Left ventricle myocardium superior (tissue), 1 donor: ENCODE results near the gene HIBCH. TPM values are rescaled to one million over a fixed set of nuclear protein-coding genes. Genes with fewer than 3 reads are reported as not detected.
"Not testable (repeated sequence)": the region's sequence is repeated elsewhere in the genome, so short reads cannot be mapped to it uniquely, and the experiment has no call there.

Experiments used
- ATAC-seq: fragments of 200-7000 bp; cut with Tn5 transposase; one replicate; pipeline ENCODE4 v1.9.1; 2020; ENCODE audit warnings: mild to moderate bottlenecking, moderate library complexity
- DNase-seq: peaks from one replicate; pipeline ENCODE4 v3.0.0-alpha.2; 2020
- intact Hi-C: fragments of 100-400 bp; cut with micrococcal nuclease; formaldehyde crosslinking; loops from one replicate; pipeline ENCODE4 v1.11.0; 2022
- total RNA-seq: library from RNA; stranded (reverse); fragmentation: NEBNext Ultra II Directional; extraction: Animal tissue kit (Norgen Biotek cat#: 25700); gene quantifications from one replicate; pipeline ENCODE4 v1.2.1, GENCODE V29; 2021
- donor health status: DM: no; HTN: yes; CAD: no; lungs with severe emphysema.

Gene HIBCH
- total RNA-seq, 1 donor from 2014 or later, result 24.2 TPM

DNA sequence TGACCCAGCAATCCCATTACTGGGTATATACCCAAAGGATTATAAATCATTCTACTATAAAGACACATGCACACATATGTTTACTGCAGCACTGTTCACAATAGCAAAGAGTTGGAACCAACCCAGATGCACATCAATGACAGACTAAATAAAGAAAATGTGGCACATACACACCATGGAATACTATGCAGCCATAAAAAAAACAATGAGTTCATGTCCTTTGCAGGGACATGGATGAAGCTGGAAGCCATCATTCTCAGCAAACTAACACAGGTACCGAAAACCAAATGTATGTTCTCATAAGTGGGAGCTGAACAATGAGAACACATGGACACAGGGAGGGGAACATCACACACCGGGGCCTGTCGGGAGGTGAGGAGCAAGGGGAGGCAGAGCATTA, 49.9 kb downstream of the HIBCH start:
- ATAC-seq, DNase-seq, intact Hi-C loops: not testable (repeated sequence)

DNA sequence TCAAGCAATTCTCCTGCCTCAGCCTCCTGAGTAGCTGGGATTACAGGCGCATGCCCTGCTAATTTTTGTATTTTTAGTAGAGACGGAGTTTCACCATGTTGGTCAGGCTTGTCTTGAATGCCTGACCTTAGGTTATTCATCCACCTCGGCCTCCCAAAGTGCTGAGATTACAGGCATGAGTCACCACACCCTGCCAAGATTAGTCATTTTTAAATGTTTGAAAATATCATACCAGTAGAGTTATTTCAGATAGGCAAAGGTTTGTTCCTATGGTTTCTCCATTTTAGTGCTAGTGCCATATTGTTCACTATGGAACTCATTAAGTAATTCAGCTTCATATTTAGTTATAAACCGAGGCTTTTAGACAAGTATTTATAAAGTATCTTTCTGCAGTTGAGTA, 52.3 kb downstream of the HIBCH start:
- DNase-seq (no peak), ATAC-seq (no peak)
- intact Hi-C loops, result no loop called here

- intact Hi-C loops, result no loop called here
- no peak for ATAC-seq
- DNase-seq, result no peak
These were observed 53.3 kb downstream of the HIBCH start for GRCh38 chr2:190266314-190266713.

GRCh38 chr2:190261851-190262250, 57.8 kb downstream of the HIBCH start:
- intact Hi-C loops, result no loop called here
- DNase-seq (no peak), ATAC-seq (peak; percentile 70)

GRCh38 chr2:190256087-190256486, 63.5 kb downstream of the HIBCH start:
- intact Hi-C loops, result no loop called here
- no peak for DNase-seq
- no peak for ATAC-seq

GRCh38 chr2:190255676-190256075, 64.0 kb downstream of the HIBCH start:
- intact Hi-C loops, result no loop called here
- no peak for ATAC-seq
- DNase-seq, result no peak

DNA sequence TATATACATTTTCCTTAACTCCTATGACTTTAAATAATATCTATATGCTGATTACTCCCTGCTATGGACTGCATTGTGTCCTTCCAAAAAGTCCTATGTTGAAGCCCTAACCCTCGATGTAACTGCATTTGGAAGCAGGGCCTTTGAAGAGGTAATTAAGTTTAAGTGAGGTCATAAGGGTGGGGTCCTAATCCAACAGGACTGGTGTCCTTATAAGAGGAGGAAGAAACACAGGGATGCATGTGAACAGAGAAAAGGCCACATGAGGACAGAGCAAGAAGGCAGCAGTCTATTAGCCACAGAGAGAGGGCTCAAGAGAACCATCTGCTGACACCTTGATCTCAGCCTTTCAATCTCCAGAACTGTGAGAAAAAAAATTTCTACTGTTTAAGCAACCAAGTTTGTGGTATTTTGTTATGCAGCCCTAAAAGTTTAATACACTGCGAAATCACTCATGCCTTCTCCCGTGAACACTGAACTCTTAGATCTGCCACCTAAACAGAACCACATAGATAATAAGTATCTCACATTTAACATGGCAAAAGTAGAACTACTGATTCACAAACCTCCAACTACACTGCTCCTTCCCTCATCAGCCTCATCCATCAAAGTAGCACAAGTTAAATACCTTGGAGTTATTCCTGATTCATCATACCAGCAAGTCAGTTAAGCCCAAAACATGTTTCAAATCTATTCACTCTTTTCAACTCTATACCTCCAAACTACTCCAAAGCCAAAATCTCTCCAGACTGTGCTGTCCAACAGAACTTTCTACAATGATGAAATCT, 65.4 kb downstream of the HIBCH start:
- no peak for DNase-seq
- ATAC-seq, result no peak
- intact Hi-C loops, result no loop called here

GRCh38 chr2:190250421-190250820, 69.2 kb downstream of the HIBCH start:
- DNase-seq (no peak), ATAC-seq (no peak)
- intact Hi-C loops, result no loop called here

DNA sequence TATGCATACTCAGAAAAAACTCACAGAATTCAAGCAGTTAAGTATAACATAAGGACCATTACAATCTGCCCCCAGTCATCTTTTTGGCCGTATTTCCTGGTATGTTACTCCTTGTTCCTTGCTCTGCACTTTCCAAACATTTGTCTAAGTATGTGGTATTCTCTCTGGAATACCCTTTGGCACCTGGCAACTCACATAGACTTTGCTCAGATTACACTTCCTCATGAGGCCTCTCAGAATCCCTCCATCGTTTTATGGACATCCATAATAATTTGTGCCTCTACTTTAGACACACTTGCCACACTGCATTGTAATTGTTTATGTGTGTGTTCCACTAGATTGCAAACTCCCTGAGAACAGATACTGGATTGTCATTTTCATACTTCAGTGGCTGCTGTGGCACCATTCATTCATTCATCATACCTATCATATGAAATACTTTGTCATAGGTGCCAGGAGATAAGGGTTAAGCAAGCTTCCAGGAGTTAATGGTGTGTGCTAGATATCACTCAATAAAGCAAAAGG, 84.0 kb downstream of the HIBCH start:
- intact Hi-C loops, result no loop called here
- ATAC-seq (no peak), DNase-seq (no peak)

DNA sequence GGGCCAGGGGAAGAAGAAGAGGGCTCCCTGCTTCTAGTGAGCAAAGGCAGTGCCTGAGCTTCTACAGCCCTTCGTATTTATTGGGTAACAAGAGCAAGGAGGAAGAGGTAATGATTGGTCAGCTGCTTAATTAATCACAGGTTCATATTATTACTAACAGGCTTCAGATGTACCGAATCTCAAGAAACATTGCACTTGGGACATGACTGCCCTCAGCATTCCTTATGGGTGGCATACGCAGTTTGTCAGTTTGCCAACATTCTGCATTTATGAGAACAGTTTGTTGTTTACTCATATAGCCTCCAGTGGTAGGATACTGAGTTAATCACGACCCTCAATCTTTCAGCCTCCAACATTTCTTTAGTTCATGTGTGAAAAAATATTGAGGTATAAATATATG, 84.5 kb downstream of the HIBCH start:
- DNase-seq (no peak), ATAC-seq (no peak)
- intact Hi-C loops, result no loop called here

GRCh38 chr2:190223989-190224388, 95.6 kb downstream of the HIBCH start:
- ATAC-seq, DNase-seq, intact Hi-C loops: not testable (repeated sequence)

- intact Hi-C loops, result not testable (repeated sequence)
These were observed 96.9 kb downstream of the HIBCH start for GRCh38 chr2:190222745-190223144.

DNA sequence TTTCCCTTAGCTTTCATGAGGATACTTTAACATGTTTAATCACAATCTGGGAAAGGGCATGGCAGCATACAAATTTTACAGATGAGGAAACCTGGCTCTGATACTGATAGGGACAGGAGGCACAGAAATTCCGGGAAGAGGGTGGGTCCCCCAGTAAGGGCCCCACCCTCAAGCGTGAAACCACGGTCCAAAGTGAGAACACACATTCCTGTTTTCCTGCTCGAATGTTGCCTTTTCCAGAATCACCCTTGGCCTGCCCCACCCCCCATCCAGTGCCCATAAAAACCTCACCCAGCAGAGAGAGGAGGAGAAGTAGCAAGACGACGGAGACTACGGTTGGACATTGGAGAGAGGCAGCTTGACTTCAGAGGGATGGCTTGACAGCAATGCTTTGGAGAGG, 98.2 kb downstream of the HIBCH start:
- no peak for DNase-seq
- ATAC-seq, result no peak
- intact Hi-C loops, result no loop called here

More at GRCh38 chr2:190222745-190223144, 96.9 kb downstream of the HIBCH start:
- DNase-seq, ATAC-seq: not testable (repeated sequence)

DNA sequence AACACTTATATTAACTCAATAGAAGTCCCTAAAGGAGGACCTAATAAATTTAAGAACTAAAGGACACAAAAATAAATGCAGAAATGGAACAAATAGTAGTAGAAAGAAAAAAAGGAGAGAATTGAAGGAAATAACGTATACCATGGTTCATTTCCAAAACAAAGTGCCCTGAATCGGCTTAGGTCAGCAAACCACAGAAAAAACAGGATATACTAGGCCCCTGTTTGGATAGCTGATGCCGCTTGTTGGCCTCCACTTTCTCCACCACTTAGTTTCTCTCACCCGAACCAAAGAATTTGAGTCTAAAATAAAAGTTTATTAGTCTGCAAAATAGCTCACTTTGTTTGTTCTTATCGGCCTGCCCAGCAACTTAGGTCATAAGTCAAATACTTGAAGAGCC, 100.4 kb downstream of the HIBCH start:
- intact Hi-C loops, result no loop called here
- ATAC-seq, result no peak
- DNase-seq, result no peak

DNA sequence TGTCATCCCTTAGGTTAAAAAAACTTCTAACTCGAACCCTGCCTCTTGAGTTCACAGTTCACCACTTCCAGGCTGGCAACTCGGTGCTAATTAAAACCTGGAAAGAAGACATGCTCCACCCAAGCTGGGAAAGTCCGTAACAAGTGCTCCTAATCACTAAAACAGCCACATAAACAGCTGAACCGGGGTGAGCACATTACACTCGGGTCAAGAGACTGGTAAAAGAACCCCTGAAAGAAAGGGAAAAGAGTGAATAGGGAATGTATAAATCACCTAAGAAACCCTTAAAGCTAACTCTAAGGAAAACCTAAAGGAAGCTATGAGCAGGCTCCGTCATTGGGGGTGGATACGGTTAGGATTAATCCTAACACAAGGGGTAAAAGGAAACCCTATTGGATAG, 102.0 kb downstream of the HIBCH start:
- DNase-seq (no peak), ATAC-seq (no peak)
- intact Hi-C loops, result no loop called here

DNA sequence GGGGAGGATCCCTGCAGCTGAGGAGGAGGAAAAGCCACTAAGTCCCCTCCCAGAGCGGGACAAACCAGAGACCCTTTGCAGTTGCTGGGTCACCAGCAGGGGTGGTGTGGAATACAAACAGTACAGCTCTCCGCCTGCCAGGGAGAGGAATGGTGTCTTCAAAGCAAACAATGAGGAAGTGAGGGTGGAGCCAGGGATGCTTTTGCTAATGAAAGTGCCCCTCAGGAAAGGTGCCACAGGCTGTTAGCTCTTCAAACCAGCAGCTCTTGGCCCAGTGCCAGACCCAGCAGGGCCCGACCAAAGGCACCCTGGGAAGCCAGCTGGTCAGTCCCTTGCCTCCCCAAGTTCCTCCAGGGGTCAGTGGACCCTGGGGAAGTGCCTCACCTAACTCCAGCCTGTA, 102.8 kb downstream of the HIBCH start:
- ATAC-seq (peak; percentile 45), DNase-seq (peak; percentile 62)
- intact Hi-C loops, result no loop called here

DNA sequence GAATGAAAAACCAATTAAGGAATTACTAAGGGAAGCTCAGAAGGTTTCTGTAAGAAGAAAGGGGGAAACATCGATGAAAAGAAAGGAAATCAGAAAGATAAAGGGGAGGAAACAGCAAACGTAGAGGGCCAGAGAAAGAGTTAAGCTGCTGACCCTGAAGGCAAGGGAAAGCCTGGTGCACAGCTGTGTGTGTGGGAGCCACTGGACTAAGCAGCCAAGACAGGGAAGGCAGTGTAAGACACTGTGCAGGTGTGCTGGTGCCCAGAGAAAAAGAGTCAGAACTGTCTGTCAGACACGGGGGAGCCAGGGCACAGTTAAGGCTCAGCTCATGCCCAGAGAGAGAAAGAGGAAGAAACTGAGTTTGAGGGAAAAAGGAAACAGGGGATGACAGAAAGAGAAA, 104.0 kb downstream of the HIBCH start:
- intact Hi-C loops, result no loop called here
- peak; percentile 35 for ATAC-seq
- no peak for DNase-seq

DNA sequence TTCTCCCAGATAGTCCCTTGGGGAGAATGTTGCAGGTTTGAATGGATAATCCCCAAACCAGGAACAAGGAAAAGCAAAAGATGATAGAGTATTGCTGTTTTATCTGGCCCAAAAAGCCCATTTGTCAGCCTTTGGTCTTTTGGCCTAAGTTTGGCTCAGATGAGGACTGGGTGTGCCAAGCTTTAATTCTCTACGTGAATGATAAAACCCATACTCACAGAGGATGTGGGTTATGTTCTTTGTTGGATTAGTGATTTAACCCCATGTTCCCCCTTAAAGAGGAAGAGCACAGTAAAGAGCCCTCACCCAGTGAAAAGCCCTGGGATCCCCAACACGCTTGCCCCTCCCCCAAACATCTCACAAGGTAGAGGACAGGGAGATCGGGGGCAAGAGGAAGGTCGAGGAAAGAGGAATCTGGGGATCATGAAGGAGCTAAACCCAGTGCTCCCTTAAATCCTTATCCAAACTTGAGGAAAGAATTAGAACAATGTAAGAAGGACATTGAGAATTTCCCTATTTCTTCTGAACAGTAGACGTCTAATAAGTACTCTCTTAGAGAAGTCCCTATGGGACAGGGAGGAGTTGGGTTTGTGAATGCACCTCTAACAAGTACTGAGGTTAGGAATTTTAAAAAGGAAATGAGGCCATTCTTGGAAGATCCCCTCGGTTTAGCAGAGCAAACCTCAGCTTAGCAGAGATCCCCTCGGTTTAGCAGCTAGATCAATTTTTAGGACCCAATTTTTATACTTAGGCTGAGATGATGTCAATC, 105.0 kb downstream of the HIBCH start:
- no peak for DNase-seq
- ATAC-seq, result peak; percentile 54
- intact Hi-C loops, result no loop called here

GRCh38 chr2:190213441-190214335, 105.9 kb downstream of the HIBCH start:
- DNase-seq (peak; percentile 50), ATAC-seq (no peak)
- intact Hi-C loops, result no loop called here
